Gastroesophageal sphincter (tissue), 3 donors: ENCODE results near the gene EPHA8.

Experiments
- POLR2A ChIP-seq, 2 donors: fragments of 450-650 bp; IDR thresholded peaks; one replicate each; pipeline ENCODE4 v1.6.1; 2017; ENCODE audit warnings: antibody characterized with exemption in 2 of 2, mild to moderate bottlenecking in 2 of 2, moderate library complexity in 1 of 2
- TF ChIP-seq, protein P1 (sequence below), 4 experiments: fragments of 200-600 bp in 2 of 4; fragments of 450-650 bp in 2 of 4; sonication (generic) in 1 of 4; IDR thresholded peaks; one replicate each; pipeline ENCODE4 v1.5.1; 2017 to 2019; ENCODE audit warnings: antibody characterized with exemption in 4 of 4, mild to moderate bottlenecking in 2 of 4, moderate library complexity in 2 of 4

GRCh38 chr1:22550021-22550420, 13.3 kb upstream of the EPHA8 start:
- TF ChIP-seq, protein P1, sequence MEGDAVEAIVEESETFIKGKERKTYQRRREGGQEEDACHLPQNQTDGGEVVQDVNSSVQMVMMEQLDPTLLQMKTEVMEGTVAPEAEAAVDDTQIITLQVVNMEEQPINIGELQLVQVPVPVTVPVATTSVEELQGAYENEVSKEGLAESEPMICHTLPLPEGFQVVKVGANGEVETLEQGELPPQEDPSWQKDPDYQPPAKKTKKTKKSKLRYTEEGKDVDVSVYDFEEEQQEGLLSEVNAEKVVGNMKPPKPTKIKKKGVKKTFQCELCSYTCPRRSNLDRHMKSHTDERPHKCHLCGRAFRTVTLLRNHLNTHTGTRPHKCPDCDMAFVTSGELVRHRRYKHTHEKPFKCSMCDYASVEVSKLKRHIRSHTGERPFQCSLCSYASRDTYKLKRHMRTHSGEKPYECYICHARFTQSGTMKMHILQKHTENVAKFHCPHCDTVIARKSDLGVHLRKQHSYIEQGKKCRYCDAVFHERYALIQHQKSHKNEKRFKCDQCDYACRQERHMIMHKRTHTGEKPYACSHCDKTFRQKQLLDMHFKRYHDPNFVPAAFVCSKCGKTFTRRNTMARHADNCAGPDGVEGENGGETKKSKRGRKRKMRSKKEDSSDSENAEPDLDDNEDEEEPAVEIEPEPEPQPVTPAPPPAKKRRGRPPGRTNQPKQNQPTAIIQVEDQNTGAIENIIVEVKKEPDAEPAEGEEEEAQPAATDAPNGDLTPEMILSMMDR (IDR thresholded peaks at IDR 0.05) = no peak
- TF ChIP-seq POLR2A (IDR thresholded peaks at IDR 0.05) = no peak
